Measurements from ENCODE around the gene OPCML. TPM values are rescaled to one million over a fixed set of nuclear protein-coding genes. Genes with fewer than 3 reads are reported as not detected.

OPCML gene
- polyA plus RNA-seq, 3 donors from 2014 or later, result not detected

GRCh38 chr11:132610791-132611190, 921.5 kb downstream of the OPCML start:
- DNase-seq, result no peak
- H3K36me3 Mint-ChIP-seq, result no peaks in the 10 kb centered on the region
- peaks cover 2 to 26% (median 6%) of the 10 kb centered on the region in 6 donors for H3K9me3 Mint-ChIP-seq
- H3K27ac Mint-ChIP-seq, result no peak overlapping the region
- no peak overlapping the region for H3K4me3 Mint-ChIP-seq
- H3K4me1 Mint-ChIP-seq, result no peaks in the 10 kb centered on the region
- H3K27me3 Mint-ChIP-seq (ENCODE audit: low read depth in 3 of 3), result peaks cover 0 to 4% (median 0%) of the 10 kb centered on the region in 3 donors

GRCh38 chr11:132610216-132610615, 922.1 kb downstream of the OPCML start:
- H3K9me3 Mint-ChIP-seq, result peaks cover 2 to 26% (median 8%) of the 10 kb centered on the region in 6 donors
- H3K4me3 Mint-ChIP-seq, result no peak overlapping the region
- H3K36me3 Mint-ChIP-seq, result no peaks in the 10 kb centered on the region
- DNase-seq, result no peak
- no peaks in the 10 kb centered on the region for H3K4me1 Mint-ChIP-seq
- H3K27ac Mint-ChIP-seq, result no peak overlapping the region
- H3K27me3 Mint-ChIP-seq (ENCODE audit: low read depth in 3 of 3), result peaks cover 0 to 4% (median 0%) of the 10 kb centered on the region in 3 donors

GRCh38 chr11:132607575-132607974, 924.7 kb downstream of the OPCML start:
- no peak for DNase-seq
- Mint-ChIP-seq H3K27me3 (ENCODE audit: low read depth in 3 of 3) (peaks cover 0 to 4% (median 0%) of the 10 kb centered on the region in 3 donors), H3K27ac (no peak overlapping the region), H3K4me1 (no peaks in the 10 kb centered on the region), H3K4me3 (no peak overlapping the region), H3K9me3 (peaks cover 0 to 13% (median 8%) of the 10 kb centered on the region in 6 donors), H3K36me3 (no peaks in the 10 kb centered on the region)

- Mint-ChIP-seq H3K4me1 (no peaks in the 10 kb centered on the region), H3K27me3 (ENCODE audit: low read depth in 3 of 3) (no peaks in the 10 kb centered on the region), H3K4me3 (no peak overlapping the region), H3K9me3 (peaks cover 0 to 14% (median 8%) of the 10 kb centered on the region in 6 donors), H3K27ac (peak overlapping the region in 1 of 6 donors; percentile 58), H3K36me3 (no peaks in the 10 kb centered on the region)
- DNase-seq, result no peak
These were observed 926.3 kb downstream of the OPCML start for GRCh38 chr11:132605825-132606570.

- H3K9me3 Mint-ChIP-seq, result peaks cover 0 to 17% (median 5%) of the 10 kb centered on the region in 6 donors
- DNase-seq, result no peak
- no peaks in the 10 kb centered on the region for H3K36me3 Mint-ChIP-seq
- H3K4me3 Mint-ChIP-seq, result no peak overlapping the region
- no peak overlapping the region for H3K27ac Mint-ChIP-seq
- H3K4me1 Mint-ChIP-seq, result no peaks in the 10 kb centered on the region
- no peaks in the 10 kb centered on the region for H3K27me3 Mint-ChIP-seq (ENCODE audit: low read depth in 3 of 3)
These were observed 927.9 kb downstream of the OPCML start for GRCh38 chr11:132604431-132604830.

- Mint-ChIP-seq H3K9me3 (peaks cover 0 to 12% (median 4%) of the 10 kb centered on the region in 6 donors), H3K27me3 (ENCODE audit: low read depth in 3 of 3) (peaks cover 0 to 2% (median 0%) of the 10 kb centered on the region in 3 donors), H3K27ac (no peak overlapping the region), H3K4me3 (no peak overlapping the region), H3K4me1 (no peaks in the 10 kb centered on the region), H3K36me3 (no peaks in the 10 kb centered on the region)
- DNase-seq, result no peak
These were observed 930.4 kb downstream of the OPCML start for GRCh38 chr11:132601875-132602274.

- Mint-ChIP-seq H3K27ac (no peak overlapping the region), H3K36me3 (no peaks in the 10 kb centered on the region), H3K4me1 (no peaks in the 10 kb centered on the region), H3K27me3 (ENCODE audit: low read depth in 3 of 3) (peaks cover 2 to 3% (median 2%) of the 10 kb centered on the region in 3 donors), H3K4me3 (no peak overlapping the region), H3K9me3 (peaks cover 1 to 21% (median 11%) of the 10 kb centered on the region in 6 donors)
- no peak for DNase-seq
These were observed 936.6 kb downstream of the OPCML start for GRCh38 chr11:132595711-132596134.

- DNase-seq, result no peak
- H3K27me3 Mint-ChIP-seq (ENCODE audit: low read depth in 3 of 3), result peaks cover 2 to 3% (median 2%) of the 10 kb centered on the region in 3 donors
- no peak overlapping the region for H3K27ac Mint-ChIP-seq
- peaks cover 1 to 21% (median 11%) of the 10 kb centered on the region in 6 donors for H3K9me3 Mint-ChIP-seq
- H3K4me1 Mint-ChIP-seq, result no peaks in the 10 kb centered on the region
- no peak overlapping the region for H3K4me3 Mint-ChIP-seq
- H3K36me3 Mint-ChIP-seq, result no peaks in the 10 kb centered on the region
These were observed 937.1 kb downstream of the OPCML start for GRCh38 chr11:132595246-132595645.

GRCh38 chr11:132590986-132591385, 941.3 kb downstream of the OPCML start:
- DNase-seq, result no peak
- H3K27me3 Mint-ChIP-seq (ENCODE audit: low read depth in 3 of 3), result peaks cover 0 to 3% (median 2%) of the 10 kb centered on the region in 3 donors
- H3K9me3 Mint-ChIP-seq, result peaks cover 1 to 37% (median 12%) of the 10 kb centered on the region in 6 donors
- H3K27ac Mint-ChIP-seq, result no peak overlapping the region
- no peak overlapping the region for H3K4me3 Mint-ChIP-seq
- H3K4me1 Mint-ChIP-seq, result no peaks in the 10 kb centered on the region
- H3K36me3 Mint-ChIP-seq, result no peaks in the 10 kb centered on the region

GRCh38 chr11:132590554-132590953, 941.7 kb downstream of the OPCML start:
- DNase-seq, result no peak
- H3K9me3 Mint-ChIP-seq, result peaks cover 1 to 37% (median 12%) of the 10 kb centered on the region in 6 donors
- no peaks in the 10 kb centered on the region for H3K36me3 Mint-ChIP-seq
- H3K27me3 Mint-ChIP-seq (ENCODE audit: low read depth in 3 of 3), result peaks cover 0 to 3% (median 2%) of the 10 kb centered on the region in 3 donors
- H3K27ac Mint-ChIP-seq, result no peak overlapping the region
- no peaks in the 10 kb centered on the region for H3K4me1 Mint-ChIP-seq
- no peak overlapping the region for H3K4me3 Mint-ChIP-seq

- Mint-ChIP-seq H3K4me1 (no peaks in the 10 kb centered on the region), H3K36me3 (no peaks in the 10 kb centered on the region), H3K9me3 (peaks cover 0 to 37% (median 13%) of the 10 kb centered on the region in 6 donors), H3K27ac (no peak overlapping the region), H3K4me3 (no peak overlapping the region), H3K27me3 (ENCODE audit: low read depth in 3 of 3) (peaks cover 0 to 3% (median 2%) of the 10 kb centered on the region in 3 donors)
- no peak for DNase-seq
These were observed 942.5 kb downstream of the OPCML start for GRCh38 chr11:132589791-132590190.

GRCh38 chr11:132588366-132588765, 943.9 kb downstream of the OPCML start:
- no peak overlapping the region for H3K27ac Mint-ChIP-seq
- no peaks in the 10 kb centered on the region for H3K36me3 Mint-ChIP-seq
- no peak overlapping the region for H3K4me3 Mint-ChIP-seq
- DNase-seq, result no peak
- H3K4me1 Mint-ChIP-seq, result no peaks in the 10 kb centered on the region
- H3K27me3 Mint-ChIP-seq (ENCODE audit: low read depth in 3 of 3), result peaks cover 0 to 3% (median 2%) of the 10 kb centered on the region in 3 donors
- H3K9me3 Mint-ChIP-seq, result peaks cover 0 to 37% (median 12%) of the 10 kb centered on the region in 6 donors

- no peaks in the 10 kb centered on the region for H3K4me1 Mint-ChIP-seq
- H3K9me3 Mint-ChIP-seq, result peaks cover 0 to 33% (median 7%) of the 10 kb centered on the region in 6 donors
- DNase-seq, result no peak
- peaks cover 0 to 2% (median under 1%) of the 10 kb centered on the region in 3 donors for H3K27me3 Mint-ChIP-seq (ENCODE audit: low read depth in 3 of 3)
- no peaks in the 10 kb centered on the region for H3K36me3 Mint-ChIP-seq
- no peak overlapping the region for H3K27ac Mint-ChIP-seq
- H3K4me3 Mint-ChIP-seq, result no peak overlapping the region
These were observed 944.6 kb downstream of the OPCML start for GRCh38 chr11:132587716-132588115.

GRCh38 chr11:132586801-132587200, 945.5 kb downstream of the OPCML start:
- no peaks in the 10 kb centered on the region for H3K4me1 Mint-ChIP-seq
- H3K27ac Mint-ChIP-seq, result no peak overlapping the region
- peaks cover 0 to 24% (median 5%) of the 10 kb centered on the region in 6 donors for H3K9me3 Mint-ChIP-seq
- no peaks in the 10 kb centered on the region for H3K36me3 Mint-ChIP-seq
- H3K4me3 Mint-ChIP-seq, result no peak overlapping the region
- DNase-seq, result no peak
- H3K27me3 Mint-ChIP-seq (ENCODE audit: low read depth in 3 of 3), result peaks cover 0 to 3% (median 2%) of the 10 kb centered on the region in 3 donors

Data from immature natural killer cell (primary cell).